Loucy (cell line): ENCODE results near the gene SLC11A1.

Experiments used
- CTCF ChIP-seq: fragments of 200-600 bp; sonication (generic); conservative IDR thresholded peaks from 2 replicates; pipeline ENCODE4 v1.5.1; 2014; ENCODE audit warnings: mild to moderate bottlenecking, antibody characterized with exemption, low read length
- EZH2phosphoT487 ChIP-seq: fragments of 200-600 bp; IDR thresholded peaks from 2 replicates; pipeline ENCODE4 v1.6.1; 2018; ENCODE audit warnings: antibody characterized with exemption, mild to moderate bottlenecking, moderate library complexity, borderline replicate concordance

DNA sequence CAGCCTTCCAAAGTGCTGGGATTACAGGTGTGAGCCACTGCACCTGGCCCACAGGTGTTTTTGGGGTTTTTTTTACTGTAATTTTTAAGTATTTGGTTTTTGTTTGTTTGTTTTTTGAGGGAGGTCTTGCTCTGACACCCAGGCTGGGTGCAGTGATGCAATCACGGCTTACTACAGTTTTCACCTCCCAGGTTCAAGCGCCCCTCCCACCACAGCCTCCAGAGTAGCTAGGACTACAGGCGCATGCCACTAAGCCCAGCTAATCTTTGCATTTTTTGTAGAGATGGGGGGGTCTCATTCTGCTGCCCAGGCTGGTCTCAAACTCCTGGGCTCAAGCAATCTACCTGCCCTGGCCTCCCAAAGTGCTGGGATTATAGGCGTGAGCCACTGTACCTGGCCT is 7.3 kb upstream of the SLC11A1 start:
- TF ChIP-seq CTCF (no peak), EZH2phosphoT487 (no peak)
